Esophagus muscularis mucosa (tissue), 4 donors: ENCODE data around the gene RPL22. TPM values are rescaled to one million over a fixed set of nuclear protein-coding genes. Genes with fewer than 3 reads are reported as not detected.
A peak's percentile ranks its signal among the peaks of the same experiment; 100 is the strongest.

ENCODE experiments used
- DNase-seq: peaks from one replicate; pipeline ENCODE4 v3.0.0-alpha.2; 2017; ENCODE audit errors: extremely low spot score
- H3K27ac ChIP-seq, 4 donors: fragments of 200-600 bp; sonication (generic); replicated peaks in 1 of 4; 1 replicate in 3 of 4; 2 replicates in 1 of 4; pipeline ENCODE4 v1.5.1; 2016 to 2019; ENCODE audit warnings: mild to moderate bottlenecking in 1 of 4
- H3K27me3 ChIP-seq, 4 donors: fragments of 200-600 bp; sonication (generic); one replicate each; pipeline versions ENCODE4 v1.5.1 to v1.6.0; 2016 to 2019
- H3K36me3 ChIP-seq, 4 donors: fragments of 200-600 bp; sonication (generic); one replicate each; pipeline ENCODE4 v1.5.1; 2016 to 2019
- H3K4me1 ChIP-seq, 4 donors: fragments of 200-600 bp; sonication (generic); one replicate each; pipeline ENCODE4 v1.5.1; 2016 to 2019
- H3K4me3 ChIP-seq, 4 donors: fragments of 200-600 bp; sonication (generic); 1 replicate in 2 of 4; 2 replicates in 2 of 4; pipeline ENCODE4 v1.5.1; 2016 to 2019; ENCODE audit warnings: mild to moderate bottlenecking in 4 of 4, moderate library complexity in 1 of 4
- H3K9me3 ChIP-seq, 4 donors: fragments of 200-600 bp; sonication (generic); 1 replicate in 3 of 4; 2 replicates in 1 of 4; pipeline ENCODE4 v1.5.1; 2016 to 2019
- EP300 ChIP-seq: sonication (generic); formaldehyde crosslinking; IDR thresholded peaks from one replicate; pipeline ENCODE4 v1.6.1; 2017; ENCODE audit warnings: antibody characterized with exemption
- POLR2A ChIP-seq: fragments of 450-650 bp; IDR thresholded peaks from one replicate; pipeline ENCODE4 v1.6.1; 2017; ENCODE audit warnings: antibody characterized with exemption, moderate library complexity, mild to moderate bottlenecking, low read depth
- POLR2AphosphoS5 ChIP-seq, 2 donors: sonication (generic); formaldehyde crosslinking; IDR thresholded peaks; one replicate each; pipeline ENCODE4 v1.6.1; 2017; ENCODE audit warnings: antibody characterized with exemption in 2 of 2
- WGBS: methylation state at CpG from one replicate; pipeline ENCODE4 v1.1.5; 2018; 5-methylcytosine and 5-hydroxymethylcytosine counted together
- intact Hi-C: fragments of 100-400 bp; cut with DNase I; formaldehyde crosslinking; loops from one replicate; pipeline ENCODE4 v1.15.1; 2023
- total RNA-seq, 4 donors: library from RNA; depleted of rRNA; stranded (reverse); fragments of >200 nt; gene quantifications; one replicate each; pipeline versions ENCODE4 v1.1.0 to v1.2.1, GENCODE V29; 2016
- TF ChIP-seq, protein P1 (sequence below), 3 experiments: fragments of 200-600 bp in 2 of 3; fragments of 450-650 bp in 1 of 3; sonication (generic) in 2 of 3; IDR thresholded peaks; one replicate each; pipeline ENCODE4 v1.5.1; 2017 to 2019; ENCODE audit warnings: antibody characterized with exemption in 3 of 3, mild to moderate bottlenecking in 2 of 3, moderate library complexity in 1 of 3

The RPL22 gene
- total RNA-seq, 4 donors from 2014 or later, result 150 to 225 (median 218) TPM

- Histone ChIP-seq H3K4me1 (peaks cover 26 to 47% (median 38%) of the 10 kb centered on the region in 4 donors), H3K36me3 (no peaks in the 10 kb centered on the region), H3K27me3 (peaks cover 26 to 99% (median 60%) of the 10 kb centered on the region in 4 donors), H3K4me3 (no peak overlapping the region), H3K9me3 (no peaks in the 10 kb centered on the region), H3K27ac (no peak overlapping the region)
- 44% methylated on average over 17 of the region's 20 CpGs for WGBS
- TF ChIP-seq, protein P1, sequence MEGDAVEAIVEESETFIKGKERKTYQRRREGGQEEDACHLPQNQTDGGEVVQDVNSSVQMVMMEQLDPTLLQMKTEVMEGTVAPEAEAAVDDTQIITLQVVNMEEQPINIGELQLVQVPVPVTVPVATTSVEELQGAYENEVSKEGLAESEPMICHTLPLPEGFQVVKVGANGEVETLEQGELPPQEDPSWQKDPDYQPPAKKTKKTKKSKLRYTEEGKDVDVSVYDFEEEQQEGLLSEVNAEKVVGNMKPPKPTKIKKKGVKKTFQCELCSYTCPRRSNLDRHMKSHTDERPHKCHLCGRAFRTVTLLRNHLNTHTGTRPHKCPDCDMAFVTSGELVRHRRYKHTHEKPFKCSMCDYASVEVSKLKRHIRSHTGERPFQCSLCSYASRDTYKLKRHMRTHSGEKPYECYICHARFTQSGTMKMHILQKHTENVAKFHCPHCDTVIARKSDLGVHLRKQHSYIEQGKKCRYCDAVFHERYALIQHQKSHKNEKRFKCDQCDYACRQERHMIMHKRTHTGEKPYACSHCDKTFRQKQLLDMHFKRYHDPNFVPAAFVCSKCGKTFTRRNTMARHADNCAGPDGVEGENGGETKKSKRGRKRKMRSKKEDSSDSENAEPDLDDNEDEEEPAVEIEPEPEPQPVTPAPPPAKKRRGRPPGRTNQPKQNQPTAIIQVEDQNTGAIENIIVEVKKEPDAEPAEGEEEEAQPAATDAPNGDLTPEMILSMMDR (IDR thresholded peaks at IDR 0.05), result no peak
- TF ChIP-seq POLR2A (no peak), EP300 (no peak)
- DNase-seq, result no peak
- intact Hi-C loops, result no loop called here
These were observed 43.8 kb upstream of the RPL22 start for GRCh38 chr1:6243053-6243834.

- TF ChIP-seq POLR2A, result no peak
- no peak for TF ChIP-seq EP300
- peaks cover 26 to 88% (median 58%) of the 10 kb centered on the region in 4 donors for H3K27me3 ChIP-seq
- intact Hi-C loops, result no loop called here
- no peaks in the 10 kb centered on the region for H3K36me3 ChIP-seq
- H3K4me3 ChIP-seq, result peak overlapping the region; percentile 17 to 36 (median 24)
- H3K9me3 ChIP-seq, result no peaks in the 10 kb centered on the region
- no peak for DNase-seq
- H3K4me1 ChIP-seq, result peaks cover 26 to 44% (median 38%) of the 10 kb centered on the region in 4 donors
- H3K27ac ChIP-seq, result no peak overlapping the region
- 4% methylated on average over 10 of the region's 99 CpGs for WGBS
These were observed 42.7 kb upstream of the RPL22 start for GRCh38 chr1:6241887-6242740.

GRCh38 chr1:6241107-6241886 is 41.9 kb upstream of the RPL22 start:
- peaks cover 23 to 80% (median 53%) of the 10 kb centered on the region in 4 donors for H3K27me3 ChIP-seq
- H3K9me3 ChIP-seq, result no peaks in the 10 kb centered on the region
- peak overlapping the region in 1 of 4 donors; percentile 21 for H3K4me3 ChIP-seq
- H3K36me3 ChIP-seq, result no peaks in the 10 kb centered on the region
- H3K4me1 ChIP-seq, result peaks cover 24 to 38% (median 34%) of the 10 kb centered on the region in 4 donors
- H3K27ac ChIP-seq, result no peak overlapping the region
- DNase-seq, result no peak
- 41% methylated on average over 21 of the region's 33 CpGs for WGBS
- TF ChIP-seq, protein P1 (IDR thresholded peaks at IDR 0.05), result no peak
- TF ChIP-seq EP300 (no peak), POLR2A (no peak), POLR2AphosphoS5 (IDR thresholded peaks at IDR 0.05) (no peak)
- intact Hi-C loops, result no loop called here

GRCh38 chr1:6239950-6240768 is 40.8 kb upstream of the RPL22 start:
- no peak for DNase-seq
- Histone ChIP-seq H3K9me3 (no peaks in the 10 kb centered on the region), H3K27ac (no peak overlapping the region), H3K4me3 (no peak overlapping the region), H3K36me3 (no peaks in the 10 kb centered on the region), H3K4me1 (peaks cover 19 to 35% (median 28%) of the 10 kb centered on the region in 4 donors), H3K27me3 (peaks cover 13 to 68% (median 42%) of the 10 kb centered on the region in 4 donors)
- intact Hi-C loops, result no loop called here
- TF ChIP-seq POLR2AphosphoS5 (IDR thresholded peaks at IDR 0.05) (no peak), POLR2A (no peak), EP300 (no peak)
- TF ChIP-seq, protein P1 (IDR thresholded peaks at IDR 0.05), result no peak
- WGBS, result 68% methylated on average over 13 of the region's 17 CpGs
